Activated CD8-positive, alpha-beta memory T cell treated with anti-CD3 and anti-CD28 coated beads for 4 hours (primary cell): ENCODE results near the gene STMN3.

Source experiments
- DNase-seq, 2 donors: peaks; one replicate each; pipeline ENCODE4 v3.0.0-alpha.2; 2020; ENCODE audit warnings: low read depth in 2 of 2

The STMN3 gene

DNA sequence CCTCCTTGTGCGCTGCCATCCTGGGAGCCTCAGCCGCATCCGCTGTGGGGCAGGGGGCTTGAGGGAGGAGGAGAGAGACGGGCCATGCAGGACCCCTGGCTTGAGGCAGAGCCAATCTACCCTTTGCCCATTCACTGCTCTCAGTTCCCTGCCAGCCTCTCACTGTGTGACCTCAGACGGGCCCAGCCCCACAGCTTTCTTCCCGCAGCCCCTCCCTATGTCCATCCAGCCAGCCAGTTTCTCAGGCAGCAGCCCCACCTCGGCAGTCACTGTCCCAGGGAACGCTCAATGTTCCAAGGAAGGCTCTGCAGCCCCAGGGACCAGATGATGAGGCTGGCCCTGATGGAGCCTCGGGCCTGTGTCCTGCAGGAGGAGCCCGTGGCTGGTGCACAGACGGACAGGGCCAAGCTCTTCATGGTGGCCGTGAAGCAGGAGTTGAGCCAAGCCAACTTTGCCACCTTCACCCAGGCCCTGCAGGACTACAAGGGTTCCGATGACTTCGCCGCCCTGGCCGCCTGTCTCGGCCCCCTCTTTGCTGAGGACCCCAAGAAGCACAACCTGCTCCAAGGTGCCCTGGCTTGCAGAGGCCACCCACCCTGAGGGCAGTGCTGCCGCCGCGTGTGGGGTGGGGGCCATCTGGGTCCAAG, 39.3 kb upstream of the STMN3 start:
- no peak for DNase-seq

DNA sequence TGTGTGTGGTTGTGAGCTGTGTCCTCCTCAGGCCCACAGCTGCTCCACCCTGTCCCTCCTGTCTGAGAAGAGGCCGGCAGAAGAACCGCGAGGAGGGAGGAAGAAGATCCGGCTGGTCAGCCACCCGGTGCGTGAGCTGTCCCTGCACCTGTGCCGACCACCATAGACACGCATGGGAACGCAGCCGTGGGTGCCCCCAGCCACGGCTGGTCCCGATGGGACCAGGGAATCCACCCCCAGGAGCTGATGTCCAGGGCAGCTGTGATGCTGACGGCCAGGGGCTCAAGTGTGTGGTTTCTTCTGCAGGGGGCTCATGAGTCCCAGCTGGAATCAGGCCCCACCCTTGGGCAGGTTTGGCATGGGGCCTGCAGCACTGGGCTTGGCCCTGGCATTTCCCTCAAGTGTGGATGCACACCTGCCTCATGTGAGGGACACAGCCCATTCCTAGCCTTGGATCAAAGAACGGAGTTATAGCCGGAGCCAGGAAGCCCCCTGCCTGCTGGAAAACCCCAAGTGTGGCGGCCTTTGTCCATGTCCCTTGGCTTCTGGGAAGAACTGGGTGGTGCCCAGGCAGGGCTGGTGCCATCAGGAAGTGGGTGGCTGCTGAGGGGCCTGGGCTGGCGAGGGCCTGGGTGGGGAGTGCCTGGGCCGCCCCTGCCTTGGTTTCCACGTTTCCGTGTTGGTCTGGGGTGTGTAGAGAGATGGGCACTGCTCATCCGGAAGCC, 38.6 kb upstream of the STMN3 start:
- no peak for DNase-seq

DNA sequence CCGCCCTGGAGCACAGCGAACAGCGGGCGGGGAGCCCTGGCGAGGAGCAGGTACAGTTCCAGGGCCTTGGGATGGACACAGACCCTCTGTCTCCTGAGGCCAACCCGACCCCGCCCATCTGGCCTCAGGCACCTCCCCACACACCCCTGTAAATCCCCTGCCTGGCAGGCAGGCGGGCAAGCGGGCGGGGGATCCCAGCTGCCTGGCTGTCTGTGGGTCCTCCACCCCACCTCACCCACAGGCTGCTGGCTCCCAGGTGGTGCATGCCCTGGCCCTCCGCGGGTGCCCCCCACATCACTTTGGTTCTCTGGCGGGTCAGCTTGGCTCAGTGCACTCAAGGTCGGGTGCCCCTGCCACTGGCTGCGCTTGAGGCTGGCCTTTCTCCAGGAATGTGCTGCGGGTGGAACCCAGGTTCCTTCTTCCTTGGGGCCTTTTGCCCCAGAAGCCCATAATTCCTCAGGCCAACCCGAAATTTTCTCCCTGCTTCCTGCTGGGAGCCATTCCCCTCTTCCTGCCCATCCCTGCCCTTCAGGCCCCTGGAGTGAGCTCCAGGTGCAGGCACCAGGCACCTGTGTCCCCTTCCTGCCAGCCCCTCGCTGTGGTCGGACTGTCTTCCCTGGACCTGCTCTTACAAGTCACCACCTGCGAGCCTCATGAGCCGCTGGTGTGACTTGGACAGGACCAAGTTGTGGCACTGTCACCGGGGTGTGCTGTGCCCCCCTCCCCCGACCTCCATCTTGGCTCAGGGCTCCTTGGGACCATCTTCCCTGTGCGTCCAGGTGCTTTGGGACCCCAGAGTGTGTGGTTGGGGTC, 37.9 kb upstream of the STMN3 start:
- no peak for DNase-seq

DNA sequence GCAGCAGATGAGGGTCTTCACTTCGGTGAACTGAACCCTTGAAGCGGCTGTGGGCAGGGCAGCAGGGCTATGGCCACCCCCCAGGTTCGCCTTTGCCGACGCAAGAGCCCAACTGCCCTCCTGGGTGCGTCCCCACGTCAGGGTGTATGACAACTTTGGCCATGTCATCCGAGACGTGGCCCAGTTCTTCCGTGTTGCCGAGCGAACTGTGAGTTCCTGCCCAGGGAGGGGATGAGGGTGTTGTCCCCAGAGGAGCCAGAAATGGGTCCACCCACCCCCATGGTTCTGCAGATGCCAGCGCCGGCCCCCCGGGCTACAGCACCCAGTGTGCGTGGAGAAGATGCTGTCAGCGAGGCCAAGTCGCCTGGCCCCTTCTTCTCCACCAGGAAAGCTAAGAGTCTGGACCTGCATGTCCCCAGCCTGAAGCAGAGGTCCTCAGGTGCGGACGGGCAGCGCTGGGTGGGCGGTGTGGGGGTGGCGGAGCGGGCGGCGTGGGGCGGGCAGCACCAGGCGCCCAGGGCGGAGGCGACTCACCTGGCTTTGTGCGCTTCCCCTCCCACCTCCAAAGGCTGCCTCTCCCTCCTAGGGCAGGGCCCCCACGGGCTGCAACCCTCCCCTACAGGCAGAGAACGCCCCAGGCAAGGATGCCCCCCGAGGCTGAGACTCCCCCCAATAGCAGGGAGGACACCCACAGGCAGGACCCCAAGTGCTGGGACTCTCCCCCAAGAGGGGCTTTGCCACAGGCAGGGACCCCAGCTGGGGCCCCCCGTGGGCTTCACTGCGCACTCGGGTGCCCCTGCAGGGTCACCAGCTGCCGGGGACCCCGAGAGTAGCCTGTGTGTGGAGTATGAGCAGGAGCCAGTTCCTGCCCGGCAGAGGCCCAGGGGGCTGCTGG, 37.0 kb upstream of the STMN3 start:
- no peak for DNase-seq

DNA sequence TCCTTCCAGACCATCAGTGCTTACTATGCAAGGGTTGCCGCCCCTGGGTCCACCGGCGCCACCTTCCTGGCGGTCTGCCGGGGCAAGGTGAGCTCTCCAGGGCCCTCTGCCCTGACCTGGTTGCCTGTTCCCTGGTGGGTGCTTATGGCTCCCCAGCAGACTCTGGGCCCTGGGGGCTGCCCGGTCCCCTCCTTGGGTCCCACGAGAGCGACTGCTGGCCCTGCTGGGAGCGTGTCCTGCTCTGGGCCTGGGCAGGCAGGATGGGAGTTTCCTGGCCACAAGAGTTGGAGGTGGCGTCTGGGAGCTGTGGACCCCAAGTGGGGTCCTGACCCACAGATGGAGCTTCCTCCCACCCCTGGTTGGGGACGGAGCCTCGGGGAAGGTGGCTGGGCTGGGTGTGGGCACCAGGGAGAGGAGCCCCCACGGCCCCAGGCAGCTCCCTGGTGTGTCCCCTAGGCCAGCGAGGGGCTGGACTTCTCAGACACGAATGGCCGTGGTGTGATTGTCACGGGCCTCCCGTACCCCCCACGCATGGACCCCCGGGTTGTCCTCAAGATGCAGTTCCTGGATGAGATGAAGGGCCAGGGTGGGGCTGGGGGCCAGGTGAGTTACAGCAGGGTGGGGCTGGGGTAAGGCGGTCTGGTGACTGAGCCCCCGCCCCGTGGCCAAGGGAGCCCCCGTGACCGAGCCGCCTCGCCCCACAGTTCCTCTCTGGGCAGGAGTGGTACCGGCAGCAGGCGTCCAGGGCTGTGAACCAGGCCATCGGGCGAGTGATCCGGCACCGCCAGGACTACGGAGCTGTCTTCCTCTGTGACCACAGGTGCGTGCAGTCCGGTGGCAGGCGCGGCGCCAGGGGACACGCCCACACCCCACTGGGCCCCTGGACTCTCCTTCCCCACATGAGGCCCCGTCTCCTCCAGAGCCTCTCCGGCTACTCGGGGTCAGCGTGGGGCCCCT, 36.1 kb upstream of the STMN3 start:
- DNase-seq: no peak

DNA sequence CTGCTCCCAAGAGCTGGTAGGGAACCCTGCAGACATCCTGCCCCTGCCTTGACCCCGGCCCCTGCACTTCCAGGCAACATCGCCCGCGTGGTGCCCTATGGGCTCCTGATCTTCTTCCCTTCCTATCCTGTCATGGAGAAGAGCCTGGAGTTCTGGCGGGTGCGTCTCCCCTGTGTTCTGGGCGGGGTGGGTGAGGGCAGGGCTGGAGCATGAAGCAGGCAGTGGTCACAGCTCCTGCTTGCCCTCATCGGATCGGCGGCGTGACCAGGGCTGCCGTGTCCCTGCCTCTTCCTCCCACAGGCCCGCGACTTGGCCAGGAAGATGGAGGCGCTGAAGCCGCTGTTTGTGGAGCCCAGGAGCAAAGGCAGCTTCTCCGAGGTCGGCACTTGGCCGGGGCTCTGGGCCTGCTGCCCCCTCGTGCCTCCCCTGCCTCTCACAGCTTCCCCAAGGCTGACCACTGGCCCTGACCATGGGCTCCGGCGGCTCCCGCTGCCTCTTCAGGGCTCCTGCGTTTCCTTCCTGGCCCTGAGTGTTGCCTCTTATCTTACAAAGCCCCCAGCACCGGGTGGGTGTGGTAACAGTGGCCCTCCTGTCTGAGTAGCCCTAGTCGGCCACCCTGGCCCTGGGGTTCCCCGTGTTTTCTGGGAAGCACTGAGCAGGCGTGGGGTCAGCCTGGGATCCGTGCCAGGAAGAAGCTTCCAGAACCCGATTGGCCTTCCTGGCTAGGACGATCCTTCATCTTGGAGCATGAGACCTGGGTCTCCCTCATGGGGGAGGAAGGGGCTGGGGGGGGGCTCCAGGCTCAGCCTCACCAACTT, 35.2 kb upstream of the STMN3 start:
- DNase-seq: no peak

DNA sequence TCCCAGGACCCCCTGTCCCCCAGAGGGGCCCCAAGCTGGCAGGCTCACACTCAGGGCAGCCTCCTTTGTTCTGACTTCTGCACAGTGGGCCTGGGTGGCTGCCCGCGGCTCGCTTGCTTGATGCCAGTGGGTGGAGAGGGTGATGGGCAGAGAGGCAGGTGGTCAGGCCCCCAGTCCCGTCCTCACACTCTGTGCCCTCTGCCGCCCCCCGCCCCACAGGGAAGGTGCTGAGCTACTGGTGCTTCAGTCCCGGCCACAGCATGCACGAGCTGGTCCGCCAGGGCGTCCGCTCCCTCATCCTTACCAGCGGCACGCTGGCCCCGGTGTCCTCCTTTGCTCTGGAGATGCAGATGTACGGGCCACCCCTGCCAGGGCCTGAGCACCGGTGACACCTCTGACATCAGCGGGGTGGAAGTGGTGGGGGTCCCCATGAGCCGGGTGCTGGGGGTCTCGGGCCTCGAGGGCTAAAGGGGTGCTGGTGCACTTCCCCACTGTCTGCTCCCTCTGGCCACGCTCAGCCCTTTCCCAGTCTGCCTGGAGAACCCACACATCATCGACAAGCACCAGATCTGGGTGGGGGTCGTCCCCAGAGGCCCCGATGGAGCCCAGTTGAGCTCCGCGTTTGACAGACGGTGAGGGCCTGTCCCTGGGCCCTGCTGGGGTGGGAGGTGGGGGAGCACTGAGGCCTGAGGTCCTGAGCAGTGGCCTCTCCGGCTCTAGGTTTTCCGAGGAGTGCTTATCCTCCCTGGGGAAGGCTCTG, 34.4 kb upstream of the STMN3 start:
- DNase-seq: no peak

DNA sequence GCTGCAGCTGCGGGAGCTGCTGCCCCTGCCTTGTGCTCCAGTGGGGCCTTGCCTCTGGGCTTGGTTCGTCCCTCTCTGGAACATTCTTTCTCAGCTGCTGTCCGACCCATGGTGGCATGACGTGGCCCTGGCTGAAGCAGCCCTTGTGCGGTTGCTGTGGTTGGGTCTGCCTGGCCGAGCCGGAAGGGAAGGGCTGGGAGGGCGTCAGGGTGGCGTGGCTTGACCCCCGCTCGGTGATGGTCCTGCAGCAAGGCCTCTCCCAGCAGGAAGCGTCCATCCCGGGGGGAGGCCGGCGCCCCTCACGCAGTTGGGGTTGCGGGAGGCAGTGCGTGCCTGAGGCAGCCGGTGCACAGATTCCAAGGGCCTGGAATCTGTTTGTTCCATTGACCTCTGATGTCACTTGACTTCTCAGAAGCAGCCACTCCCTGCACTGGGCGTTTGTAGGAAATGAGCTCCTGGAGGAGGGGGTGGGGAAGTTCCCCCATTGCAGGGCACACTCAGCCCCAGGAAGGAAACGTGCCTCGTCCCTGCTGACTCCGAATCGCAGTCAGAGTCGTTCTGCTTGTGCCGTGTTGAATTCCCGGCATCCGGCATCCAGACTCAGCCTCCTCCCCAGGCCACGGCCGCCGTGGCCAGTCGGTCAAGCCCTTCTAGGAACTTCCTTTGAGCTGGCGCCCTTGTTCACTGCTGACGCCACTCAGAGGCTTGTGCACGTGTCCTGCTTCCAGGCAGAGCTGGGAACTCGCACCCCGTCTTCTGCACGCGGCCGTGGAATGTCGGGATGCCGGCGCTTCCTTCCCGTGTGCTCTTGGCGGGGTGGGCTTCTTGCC, 33.5 kb upstream of the STMN3 start:
- DNase-seq: peak in 1 of 2 donors; percentile 45

DNA sequence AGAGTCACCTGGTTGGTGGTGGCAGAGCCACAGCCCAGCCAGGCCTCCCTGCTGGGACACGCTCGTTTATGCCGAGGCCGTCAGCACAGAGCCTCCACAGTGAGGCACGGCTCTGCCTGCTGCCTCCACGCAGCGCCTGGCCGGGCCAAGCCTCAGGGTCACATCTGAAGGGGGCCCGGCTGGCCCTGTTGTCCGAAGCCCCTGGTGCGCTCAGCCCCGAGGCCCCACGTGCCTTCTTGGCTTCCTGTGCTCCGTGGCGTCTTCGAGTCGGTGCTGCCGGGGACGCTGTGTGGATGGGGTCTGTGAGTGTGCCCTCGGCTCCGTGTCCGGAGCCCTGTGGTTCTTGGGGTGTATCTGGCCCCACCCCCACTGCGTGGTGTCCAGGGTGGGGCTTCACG, 32.9 kb upstream of the STMN3 start:
- no peak for DNase-seq

DNA sequence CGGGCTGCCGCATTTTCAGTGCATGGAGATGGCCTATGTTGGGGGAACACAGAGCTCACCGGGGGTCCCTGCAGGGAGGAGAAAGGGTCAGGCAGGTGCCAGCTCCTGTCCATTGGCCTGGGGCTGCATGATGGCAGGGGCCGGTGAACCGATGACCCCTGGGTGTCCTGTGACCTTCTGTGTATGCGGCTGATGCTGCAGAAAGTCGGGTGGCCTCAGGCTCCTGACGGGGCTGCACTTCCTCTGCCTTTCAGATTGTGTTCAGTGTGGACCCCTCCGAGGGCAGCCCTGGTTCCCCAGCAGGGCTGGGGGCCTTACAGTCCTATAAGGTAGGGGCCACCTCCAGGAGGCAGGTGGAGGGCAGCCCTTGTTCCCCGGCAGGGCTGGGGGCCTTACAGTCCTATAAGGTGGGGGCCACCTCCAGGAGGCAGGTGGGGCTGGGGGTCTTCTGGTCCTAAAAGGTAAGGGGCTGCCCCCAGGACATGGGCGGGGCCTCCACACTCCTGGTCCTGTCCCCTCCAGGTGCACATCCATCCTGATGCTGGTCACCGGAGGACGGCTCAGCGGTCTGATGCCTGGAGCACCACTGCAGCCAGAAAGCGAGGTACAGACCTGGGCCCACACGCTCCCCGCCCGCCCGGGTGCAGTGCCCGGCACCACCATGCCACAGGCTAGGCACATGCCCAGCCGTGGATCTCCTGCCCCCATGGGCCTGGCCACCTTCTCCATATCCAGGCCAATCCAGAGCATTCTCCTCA, 32.2 kb upstream of the STMN3 start:
- no peak for DNase-seq

DNA sequence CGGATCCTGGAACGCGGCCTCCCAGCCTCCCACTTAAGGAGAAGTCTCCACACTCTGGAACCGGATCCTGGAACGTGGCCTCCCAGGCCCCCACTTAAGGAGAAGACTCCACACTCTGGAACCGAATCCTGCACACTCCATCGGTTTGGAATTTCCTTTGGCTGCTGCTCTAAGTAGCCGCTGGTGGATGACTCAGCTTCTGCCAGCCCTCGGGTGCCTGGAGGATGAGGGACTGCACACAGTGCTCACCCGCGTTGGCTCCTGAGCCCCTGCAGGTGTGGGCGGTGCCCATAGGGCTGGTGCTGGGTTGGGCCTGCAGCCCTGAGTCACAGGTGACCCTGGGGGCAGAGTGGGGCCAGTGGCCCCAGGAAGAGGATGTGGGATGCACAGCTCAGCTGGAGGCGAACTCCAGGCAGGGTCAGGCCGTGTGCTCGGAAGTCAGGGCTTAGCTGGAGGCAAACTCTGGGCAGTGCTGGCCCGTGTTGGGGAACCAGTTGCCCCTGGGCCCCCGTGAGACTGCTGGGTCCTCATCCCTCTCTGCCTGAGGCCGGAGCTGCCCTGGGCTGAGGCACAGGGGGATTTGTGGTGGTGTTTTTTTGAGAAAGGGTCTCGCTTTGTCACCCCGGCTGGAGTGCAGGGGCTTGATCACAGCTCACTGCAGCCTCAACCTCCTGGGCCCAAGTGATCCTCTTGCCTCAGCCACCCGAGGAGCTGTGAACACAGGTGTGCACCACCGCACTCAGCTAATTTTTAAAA, 29.3 kb upstream of the STMN3 start:
- DNase-seq: no peak

DNA sequence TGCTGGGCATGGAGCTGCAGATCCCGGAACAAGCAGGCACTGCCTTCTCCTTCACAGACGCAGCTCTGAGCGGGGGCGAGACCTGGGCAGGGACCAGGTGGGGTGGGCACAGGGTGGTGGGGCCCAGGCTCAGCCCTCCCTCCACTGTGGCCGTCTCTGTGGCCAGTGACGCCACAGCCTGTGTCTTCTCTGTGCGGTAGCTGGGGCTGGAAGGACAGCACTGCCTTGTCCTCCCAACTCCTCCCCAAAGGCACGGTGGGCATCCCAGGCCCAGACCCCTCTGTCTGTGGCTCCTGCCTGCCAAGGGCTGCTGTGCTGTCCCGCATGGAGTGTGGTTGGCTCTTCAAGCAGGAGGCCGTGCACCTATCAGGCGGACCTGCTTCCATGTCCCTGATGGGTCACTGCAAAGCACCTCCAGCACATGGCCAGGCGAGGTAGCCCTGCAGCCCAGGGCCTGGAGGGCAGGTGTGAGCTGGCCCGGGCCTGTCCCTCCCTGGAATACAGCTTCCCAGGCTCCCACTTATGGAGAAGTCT, 28.5 kb upstream of the STMN3 start:
- DNase-seq: no peak

DNA sequence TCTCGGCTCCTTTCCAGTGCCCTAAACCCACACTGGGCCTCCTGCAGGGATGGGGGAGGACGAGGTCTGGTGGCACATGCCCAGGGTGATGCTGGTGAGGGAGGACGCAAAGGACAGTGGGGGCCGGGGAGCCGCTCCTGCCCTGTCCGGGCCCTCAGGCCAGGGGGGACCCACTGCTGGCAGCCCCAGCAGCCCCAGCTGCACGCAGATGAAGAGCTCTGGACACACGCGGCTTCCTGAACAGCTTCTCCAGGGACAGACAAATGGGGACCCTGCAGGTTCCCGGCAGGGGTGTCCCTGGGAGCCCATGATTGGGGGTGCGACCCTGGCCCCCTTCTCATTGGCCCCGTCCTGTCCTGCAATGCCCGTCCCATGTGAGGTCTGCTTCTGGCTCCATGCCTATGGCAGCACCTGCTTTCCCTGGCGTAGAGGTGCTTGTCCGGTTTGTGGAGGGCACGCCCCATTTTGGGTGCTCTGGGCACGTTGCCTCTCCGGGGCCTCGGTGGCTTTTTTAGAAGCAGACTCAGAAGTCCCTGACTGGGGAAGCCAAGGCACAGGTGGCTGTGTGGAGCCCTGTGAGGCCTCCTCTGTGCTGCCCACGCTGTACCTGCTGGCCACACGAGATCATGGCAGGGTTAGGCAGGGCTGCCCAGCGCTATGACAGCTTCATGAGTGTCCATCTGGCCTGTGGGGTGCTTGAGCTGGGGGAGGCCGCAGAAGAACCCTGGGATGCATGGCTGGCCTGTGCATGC, 27.8 kb upstream of the STMN3 start:
- DNase-seq: no peak

DNA sequence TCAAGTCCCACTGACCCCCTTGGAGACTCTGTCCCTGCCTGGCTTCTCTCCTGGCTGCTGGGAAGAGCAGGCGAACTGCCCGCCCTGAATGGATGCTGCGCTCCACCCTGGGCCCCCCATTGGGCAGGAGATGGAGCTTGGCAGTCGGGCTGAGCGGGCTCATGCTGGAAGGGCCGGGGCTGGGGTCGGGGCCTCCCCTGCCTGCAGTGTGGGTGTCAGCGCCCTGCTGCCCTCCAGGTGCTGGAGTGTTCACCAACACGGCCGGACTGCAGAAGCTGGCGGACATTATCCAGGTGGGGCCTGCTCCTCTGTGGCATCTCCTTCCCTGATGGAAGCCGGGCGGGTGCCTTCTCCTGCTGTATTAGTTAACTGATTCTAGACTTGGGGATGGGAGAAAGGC, 27.2 kb upstream of the STMN3 start:
- DNase-seq: no peak

DNA sequence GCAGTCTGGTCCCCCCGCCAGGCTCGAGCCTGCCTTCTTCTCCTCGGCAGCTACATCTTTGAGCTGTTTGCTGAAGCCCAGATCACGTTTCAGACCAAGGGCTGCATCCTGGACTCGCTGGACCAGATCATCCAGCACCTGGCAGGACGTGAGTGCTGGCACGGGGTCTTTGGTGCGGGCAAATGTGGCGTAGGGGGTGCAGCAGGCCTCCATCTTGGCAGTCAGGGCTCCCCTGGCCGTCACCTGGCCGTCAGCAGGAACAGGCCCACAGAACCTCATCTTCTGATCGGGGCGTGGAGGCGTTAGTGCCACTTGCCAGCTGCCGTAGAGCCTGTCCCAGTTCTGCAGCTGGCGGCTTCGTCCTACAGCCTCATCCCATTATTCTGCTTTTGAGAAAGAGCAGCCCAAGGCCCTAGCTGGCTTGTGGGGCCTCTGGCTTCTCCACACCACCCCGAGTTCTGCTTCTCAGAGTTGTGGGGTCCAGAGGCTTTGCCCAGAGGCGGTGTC, 26.6 kb upstream of the STMN3 start:
- DNase-seq: no peak
